GM19193 (cell line): ENCODE results near the gene EHF.

Experiments used
- POLR2A ChIP-seq: IDR thresholded peaks from 4 replicates; pipeline ENCODE4 v1.6.1; 2011; ENCODE audit not compliant: insufficient read depth, insufficient read length; ENCODE audit errors: extremely low read depth

Gene EHF

DNA sequence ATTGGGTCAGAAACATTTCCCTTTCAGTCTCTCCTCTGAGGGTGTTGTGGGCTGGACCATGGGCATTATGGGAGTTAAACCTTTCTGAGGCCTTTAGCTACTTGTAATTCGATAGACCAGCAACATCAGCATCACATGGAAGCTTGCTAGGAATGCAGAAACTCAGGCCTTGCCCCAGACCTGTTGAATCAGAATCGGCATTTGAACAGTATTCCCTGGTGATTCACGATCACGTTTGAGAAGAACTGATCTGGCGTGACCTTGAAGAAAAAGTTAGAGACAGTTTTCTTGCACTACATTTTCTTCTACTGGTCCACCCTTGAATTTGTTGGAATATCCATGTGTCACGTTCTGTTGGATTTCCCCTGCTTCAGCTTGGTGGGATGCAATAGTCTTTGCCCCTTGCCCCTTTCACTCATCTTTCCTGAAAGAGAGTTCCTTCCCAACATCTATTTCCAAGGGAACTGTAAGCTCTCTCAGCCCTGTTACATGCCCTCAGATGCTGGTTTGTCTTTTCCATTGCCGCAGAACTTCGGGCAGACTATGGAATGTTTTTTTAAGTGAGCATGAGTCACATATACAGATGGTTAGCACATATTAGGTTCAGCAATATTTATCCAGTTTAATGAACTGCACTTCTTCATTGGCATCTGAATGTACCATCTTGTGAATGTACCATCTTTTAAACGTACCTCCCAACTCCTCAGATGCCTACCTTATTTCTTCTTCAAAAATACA is 23.9 kb downstream of the EHF start:
- no peak for TF ChIP-seq POLR2A

DNA sequence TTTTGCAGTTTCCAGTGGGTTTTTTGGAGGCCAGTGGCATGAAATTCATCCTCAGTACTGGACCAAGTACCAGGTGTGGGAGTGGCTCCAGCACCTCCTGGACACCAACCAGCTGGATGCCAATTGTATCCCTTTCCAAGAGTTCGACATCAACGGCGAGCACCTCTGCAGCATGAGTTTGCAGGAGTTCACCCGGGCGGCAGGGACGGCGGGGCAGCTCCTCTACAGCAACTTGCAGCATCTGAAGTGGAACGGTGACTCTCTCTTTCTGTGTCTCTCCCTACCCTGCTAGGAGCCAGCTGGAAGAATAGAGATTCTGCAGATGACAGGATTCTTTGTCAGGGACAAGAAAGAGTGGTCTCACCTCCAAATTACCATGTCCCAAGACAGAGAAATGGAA is 25.5 kb downstream of the EHF start:
- no peak for TF ChIP-seq POLR2A

DNA sequence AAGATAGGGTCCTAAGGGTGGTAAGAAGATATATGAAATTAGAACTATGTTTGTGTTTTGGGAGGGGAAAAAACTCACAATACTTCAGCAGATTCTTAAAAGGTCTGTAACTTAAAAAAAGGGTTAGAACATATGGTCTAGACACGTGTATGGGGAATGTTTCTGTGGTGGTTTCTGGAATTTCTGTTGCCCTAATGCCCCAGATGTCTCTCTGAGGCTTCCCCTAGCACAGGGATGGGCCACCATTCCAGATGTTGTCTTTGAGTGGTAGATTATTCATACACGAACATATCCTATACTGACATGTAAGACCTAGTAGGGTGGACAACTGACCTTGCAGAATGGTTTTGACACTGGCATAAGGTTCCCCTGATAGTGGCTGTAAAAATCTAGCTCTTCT is 26.2 kb downstream of the EHF start:
- no peak for TF ChIP-seq POLR2A

DNA sequence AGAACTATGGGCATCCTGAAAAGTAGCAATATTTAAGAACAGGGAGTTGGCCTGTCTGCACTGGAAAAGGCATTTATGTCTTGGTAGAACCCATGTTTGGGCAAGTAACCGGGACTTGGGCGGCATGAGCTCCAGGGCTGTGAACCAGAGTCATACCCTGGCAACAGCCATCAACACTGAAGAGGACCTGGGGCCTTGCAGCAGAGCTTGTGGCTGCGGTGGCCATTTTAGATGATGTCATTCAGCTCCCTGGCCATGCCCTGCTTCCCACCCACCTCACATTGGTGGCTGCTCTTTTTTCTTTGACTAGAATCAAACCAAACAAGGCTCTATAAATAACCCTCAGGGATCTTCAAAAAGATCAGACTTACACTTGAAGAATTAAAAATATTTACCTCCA is 26.6 kb downstream of the EHF start:
- no peak for TF ChIP-seq POLR2A

DNA sequence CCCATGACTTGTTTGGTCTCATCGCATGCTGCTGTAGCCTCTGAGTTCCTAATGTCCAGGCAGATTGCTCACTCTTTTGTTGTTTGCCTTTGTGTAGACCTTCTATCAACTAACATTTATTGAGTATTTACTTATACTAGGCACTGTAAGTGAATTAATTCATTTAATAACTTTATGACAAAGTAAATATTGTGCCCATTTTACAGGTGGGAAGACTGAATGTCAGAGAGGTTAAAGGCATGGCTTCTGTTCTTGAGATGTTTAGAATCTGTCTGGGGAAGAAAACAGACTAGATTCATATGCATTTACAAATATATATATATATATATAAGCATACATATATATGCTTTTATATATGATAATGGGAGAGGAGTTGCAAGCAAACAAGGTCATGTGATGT is 27.1 kb downstream of the EHF start:
- TF ChIP-seq POLR2A: no peak

DNA sequence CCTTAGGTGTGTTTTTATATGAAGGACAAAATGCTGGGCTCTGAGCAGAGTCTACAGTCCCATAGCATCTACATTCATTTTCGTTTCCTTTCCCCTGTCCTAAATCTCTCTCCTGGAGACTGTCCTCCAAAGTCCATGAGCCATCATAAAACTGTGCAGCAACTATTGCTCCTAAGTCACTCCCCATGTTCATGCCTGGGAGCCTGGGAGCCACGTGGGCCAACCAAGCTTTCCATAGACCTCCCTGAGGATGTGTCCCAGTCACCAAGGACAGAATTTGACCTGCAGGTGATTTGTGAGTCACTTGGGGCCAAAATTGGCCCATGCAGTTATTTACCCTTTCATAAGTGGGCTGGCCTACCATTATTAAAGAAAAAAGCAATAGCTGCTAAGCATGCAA is 28.7 kb downstream of the EHF start:
- no peak for TF ChIP-seq POLR2A

DNA sequence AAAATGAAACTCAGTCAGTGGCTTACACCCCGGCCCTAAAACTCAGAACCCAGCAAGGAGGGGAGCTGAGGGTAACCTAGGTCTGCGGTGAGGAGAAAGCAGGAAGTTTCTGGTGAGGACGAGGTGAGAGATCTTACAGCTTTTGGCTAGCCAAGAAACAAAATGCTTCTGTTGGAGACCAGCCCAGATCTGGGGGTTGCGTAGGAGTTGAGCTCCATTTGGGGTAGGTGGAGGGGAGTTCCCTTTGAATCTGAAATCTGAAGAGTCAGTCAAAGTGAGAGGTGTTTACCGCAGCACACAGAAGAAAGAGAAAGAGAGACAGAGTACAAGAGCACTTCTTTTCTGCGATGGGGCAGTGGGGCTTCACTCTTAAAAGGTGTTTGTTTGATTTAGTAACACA is 29.6 kb downstream of the EHF start:
- no peak for TF ChIP-seq POLR2A

DNA sequence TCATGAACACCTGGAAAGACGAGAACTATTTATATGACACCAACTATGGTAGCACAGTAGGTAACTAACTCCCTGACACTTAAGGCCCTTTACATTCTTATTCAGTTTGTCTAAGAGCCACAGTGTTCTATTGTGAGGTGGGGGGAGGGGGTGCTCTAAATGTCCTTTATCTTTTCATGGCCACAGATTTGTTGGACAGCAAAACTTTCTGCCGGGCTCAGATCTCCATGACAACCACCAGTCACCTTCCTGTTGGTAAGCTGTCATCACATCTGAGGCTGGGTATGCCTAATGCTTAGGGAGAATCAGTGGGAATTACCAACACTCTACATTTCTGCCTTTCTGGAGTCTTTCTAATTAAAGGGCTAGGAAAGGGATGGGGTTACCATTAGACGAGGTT is 30.7 kb downstream of the EHF start:
- TF ChIP-seq POLR2A: no peak

DNA sequence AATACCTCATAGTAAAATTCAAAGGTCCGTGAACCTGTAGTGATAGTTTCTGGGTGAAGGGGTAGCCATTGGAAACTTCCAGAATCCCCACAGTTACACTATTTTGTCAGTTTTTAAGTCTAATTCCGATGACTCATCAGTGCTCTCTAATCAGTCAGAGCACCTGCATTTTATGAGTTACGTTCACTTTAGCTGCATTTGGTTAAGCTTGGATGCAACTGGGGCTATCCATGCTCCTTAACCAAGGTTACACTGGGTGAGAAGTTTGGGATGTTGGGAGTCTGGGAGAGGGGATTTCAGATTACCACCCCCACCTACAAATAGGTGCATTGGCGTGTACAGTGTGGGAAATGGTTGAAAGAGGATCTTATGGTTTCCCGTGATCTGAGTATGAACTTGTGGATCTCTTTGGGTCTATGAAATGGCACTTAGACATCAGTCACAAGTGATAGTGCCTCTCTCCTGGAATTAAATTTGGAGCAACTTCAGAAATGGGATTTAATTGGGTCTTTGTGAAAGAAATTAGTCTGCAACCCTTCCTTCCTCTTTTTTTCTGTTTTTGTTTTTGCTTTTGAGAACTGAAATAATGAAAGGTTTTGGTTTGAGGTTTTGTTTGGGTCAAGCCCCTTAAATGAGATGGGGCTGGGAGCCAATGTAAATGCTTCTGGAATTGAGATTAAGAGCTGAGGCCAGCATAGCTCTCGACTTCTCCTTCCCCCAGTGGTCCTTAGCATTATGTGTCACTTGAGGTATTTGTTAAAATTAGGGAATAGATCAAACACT is 31.5 kb downstream of the EHF start:
- no peak for TF ChIP-seq POLR2A

DNA sequence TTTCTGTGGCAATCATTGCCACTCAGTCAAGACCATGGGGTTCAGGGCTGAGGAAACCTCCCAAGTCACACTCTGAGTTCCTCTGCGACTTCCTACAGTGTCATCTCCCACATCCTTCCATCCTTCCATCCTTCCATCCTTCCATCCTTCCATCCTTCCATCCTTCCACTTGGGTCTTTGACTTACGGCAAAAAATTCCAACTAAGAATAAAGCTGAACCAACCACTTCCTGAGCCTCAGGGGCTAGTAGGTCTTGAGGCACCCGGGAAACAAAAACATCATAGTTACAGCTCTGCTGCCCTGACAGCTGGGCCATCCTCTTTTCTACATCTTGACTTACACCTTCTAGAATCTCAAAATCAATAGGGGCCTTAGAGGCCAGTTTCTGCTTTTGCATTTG is 32.1 kb downstream of the EHF start:
- TF ChIP-seq POLR2A: no peak

DNA sequence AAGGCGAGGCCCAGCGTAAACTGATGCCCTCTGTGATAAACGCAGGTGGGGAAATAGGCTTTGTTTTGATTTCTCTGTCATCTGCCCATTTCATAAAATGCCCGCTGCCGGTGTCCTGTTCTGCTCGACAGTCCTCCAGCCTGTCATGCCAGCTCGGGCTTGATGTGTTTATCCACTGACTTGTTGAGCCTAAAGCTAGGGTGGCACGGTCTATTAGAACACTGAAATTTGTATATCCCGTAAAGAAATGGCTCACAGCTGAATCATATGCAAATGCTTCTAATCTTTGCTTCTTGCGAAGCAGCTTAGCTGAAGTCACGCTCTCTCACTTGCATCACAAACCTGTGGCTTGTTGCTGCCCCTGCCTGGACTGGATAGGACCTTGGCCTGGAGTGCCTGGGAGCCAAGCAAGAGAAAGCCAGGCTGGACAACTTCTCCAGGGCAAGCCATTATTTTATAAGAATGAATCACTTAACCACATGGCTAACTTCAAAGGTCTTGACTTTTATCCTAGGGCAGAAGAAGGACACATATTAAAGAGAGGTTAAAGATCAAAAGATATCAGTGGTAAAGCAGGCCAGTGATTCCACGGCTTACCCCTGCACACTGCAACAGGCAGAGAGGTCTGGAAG is 33.1 kb downstream of the EHF start:
- no peak for TF ChIP-seq POLR2A

DNA sequence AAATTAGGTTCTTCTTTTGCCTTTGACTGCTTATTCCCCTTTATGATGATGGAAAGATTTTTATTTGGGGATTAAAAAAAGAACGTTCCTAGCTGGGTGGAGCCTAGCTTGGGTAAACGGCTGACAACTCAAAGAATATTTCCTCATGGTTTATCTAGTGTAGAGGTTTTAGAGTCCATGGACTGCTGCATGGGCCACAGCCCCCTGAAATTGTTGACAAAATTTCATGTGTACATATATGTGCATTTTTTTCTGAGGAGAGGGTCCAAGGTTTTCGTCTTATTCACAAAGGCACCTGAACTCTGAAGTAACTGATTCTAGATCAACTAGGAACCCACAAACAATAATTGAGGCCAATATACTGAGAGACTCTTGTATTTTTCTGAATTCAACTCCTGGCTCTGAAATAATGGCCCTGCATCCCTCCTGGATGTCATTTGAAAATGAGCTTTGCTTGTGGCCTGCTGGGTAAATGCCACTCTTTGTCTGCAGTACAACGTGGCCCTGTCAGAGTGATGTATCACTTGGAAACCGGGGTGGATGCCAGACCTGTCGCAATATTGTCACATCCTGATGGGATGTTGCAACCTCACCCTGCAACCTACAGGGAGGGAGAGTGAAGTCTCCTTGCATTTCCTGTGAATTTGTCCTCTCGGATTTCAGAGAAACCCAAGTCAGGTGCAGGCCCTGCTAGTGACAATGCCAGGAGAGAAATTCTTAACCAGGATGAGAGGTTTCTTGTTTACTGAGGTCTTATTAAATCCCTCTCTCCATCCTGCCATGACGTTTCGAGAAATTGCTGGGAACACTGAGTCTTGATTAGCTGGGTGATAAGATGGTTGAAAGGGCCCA is 33.8 kb downstream of the EHF start:
- TF ChIP-seq POLR2A: no peak

DNA sequence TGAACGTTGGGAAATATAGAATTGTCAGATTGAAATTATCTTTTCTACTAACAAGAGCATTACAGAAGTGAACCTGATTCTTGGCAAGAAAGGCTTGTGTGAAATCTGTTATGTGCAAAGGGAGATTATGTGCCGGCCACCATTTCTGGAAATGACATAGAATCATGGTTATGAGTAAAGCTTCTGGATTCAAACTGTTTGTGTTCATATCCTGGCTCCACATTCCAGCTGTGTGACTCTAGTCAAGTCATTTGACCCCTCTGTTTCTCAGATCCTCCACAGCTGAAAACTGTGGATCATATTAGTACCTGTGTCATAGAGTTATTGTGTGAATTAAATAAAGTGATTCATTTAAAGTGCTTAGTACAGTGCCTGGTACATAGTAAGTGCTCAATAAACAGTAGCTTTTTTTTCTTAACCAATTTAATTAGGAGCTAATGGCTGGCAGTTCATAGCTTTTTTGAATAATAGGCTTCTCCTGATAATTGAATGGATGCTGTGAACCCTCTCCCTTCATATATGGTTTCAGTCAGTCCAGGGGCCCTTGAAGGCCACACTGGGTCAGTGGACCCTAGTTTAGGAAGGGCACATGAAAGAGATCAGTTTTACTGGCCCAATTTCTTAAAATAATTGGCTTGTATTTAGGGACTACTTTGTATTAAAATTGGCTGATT is 34.6 kb downstream of the EHF start:
- no peak for TF ChIP-seq POLR2A

DNA sequence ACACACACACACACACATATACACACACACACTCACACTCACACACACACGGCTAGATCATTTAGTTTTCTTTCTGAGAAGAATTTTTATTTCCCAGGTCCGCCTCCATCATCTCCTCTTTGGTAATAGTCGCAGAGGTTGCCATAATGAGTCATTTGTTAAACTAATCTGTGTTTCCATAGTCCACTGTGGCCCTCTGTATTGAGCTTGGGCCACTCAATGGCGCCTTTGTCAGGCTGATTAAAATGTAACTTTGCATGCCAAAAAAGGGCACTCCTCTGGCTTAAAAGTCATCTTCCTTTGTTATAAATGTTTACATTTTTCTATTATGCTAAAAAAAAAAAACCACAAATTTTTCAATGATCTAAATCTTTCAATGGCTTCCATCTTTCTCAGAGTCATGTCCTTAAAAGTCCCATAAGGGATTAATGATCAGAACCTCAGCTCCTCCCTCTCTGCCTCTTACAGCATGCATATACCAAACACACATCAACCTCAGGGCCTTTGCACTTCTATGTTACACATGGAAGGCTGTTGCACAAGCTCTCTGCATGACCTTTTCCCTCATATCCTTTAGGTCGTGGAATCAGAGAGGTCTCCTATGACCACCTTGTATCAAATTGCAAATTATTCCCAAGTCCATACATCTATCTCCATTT is 35.3 kb downstream of the EHF start:
- TF ChIP-seq POLR2A: no peak
